Subcutaneous adipose tissue (tissue), 4 donors: ENCODE measurements around the gene DNAH9. TPM values are rescaled to one million over a fixed set of nuclear protein-coding genes. Genes with fewer than 3 reads are reported as not detected.

Experiments used
- CTCF ChIP-seq: fragments of 450-650 bp; IDR thresholded peaks from one replicate; pipeline ENCODE4 v1.5.1; 2016; ENCODE audit warnings: low read depth, mild to moderate bottlenecking, control low read depth, antibody characterized with exemption, moderate library complexity
- total RNA-seq, 4 donors: library from RNA; depleted of rRNA; stranded (reverse); fragments of >200 nt; gene quantifications; one replicate each; pipeline ENCODE4 v1.1.0, GENCODE V29; 2016

DNAH9 gene
- total RNA-seq, 4 donors from 2014 or later: 1.5 to 8.9 (median 4.1) TPM

GRCh38 chr17:11720816-11721215 lies 122.5 kb downstream of the DNAH9 start:
- no peak for TF ChIP-seq CTCF

- TF ChIP-seq CTCF: no peak
These were observed 132.5 kb downstream of the DNAH9 start for GRCh38 chr17:11730747-11731146.

GRCh38 chr17:11736613-11737312 lies 138.5 kb downstream of the DNAH9 start:
- TF ChIP-seq CTCF: no peak

DNA sequence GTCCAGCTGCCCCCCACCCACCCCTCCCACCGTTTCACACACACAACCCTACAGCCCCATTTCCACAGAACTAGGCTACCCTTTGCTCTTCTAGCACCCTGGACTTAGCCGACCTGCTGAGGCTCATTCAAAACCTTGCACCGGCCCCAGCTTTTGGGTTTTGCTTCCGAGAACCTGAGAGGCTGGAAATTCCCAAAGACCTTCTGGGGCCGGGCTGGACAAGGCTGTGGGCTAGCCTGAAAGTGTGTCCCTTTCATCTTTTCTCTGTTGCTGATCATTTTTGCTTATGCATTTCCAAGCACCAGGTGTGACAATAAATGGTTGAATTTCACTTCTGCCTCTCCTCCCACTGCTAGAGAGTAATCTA lies 139.0 kb downstream of the DNAH9 start:
- no peak for TF ChIP-seq CTCF

DNA sequence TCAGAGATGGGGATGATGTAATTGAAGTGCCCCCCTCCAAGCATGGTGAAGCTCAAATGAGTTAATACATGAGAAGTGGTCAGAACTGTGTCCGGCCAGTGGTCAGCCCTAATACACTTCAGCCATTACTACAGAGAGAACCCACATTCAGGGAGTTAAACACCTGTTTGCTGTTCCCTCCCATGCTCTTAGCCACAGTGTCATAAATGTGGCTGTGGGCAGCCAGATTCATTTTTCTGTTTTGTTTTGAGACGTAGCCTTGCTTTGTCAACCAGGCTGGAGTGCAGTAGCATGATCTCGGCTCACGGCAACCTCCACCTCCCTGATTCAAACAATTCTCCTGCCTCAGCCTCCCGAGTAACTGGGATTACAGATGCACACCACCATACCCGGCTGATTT lies 139.9 kb downstream of the DNAH9 start:
- TF ChIP-seq CTCF: no peak

- TF ChIP-seq CTCF: no peak
These were observed 141.1 kb downstream of the DNAH9 start for GRCh38 chr17:11739351-11739750.

GRCh38 chr17:11739848-11740247 lies 141.6 kb downstream of the DNAH9 start:
- TF ChIP-seq CTCF: no peak
